ENCODE results near the gene DAD1.
"Not testable (repeated sequence)": the region's sequence is repeated elsewhere in the genome, so short reads cannot be mapped to it uniquely, and the experiment has no call there.

DAD1 gene

GRCh38 chr14:22598099-22598895, 9.3 kb upstream of the DAD1 start, which contains the start of gene ABHD4:
TSS of gene ABHD4 (plus strand) at chr14:22598300. CDS start at chr14:22598307, 7 bp downstream.
- no peak for DNase-seq

- no peak for DNase-seq
Observed at GRCh38 chr14:22597771-22598098, 8.7 kb upstream of the DAD1 start.

- DNase-seq = no peak
Observed at GRCh38 chr14:22597265-22597664, 8.2 kb upstream of the DAD1 start.

GRCh38 chr14:22596354-22596879, 7.4 kb upstream of the DAD1 start:
- DNase-seq = no peak

GRCh38 chr14:22594156-22594716, 5.2 kb upstream of the DAD1 start:
- no peak for DNase-seq

GRCh38 chr14:22593601-22594000, 4.6 kb upstream of the DAD1 start:
- DNase-seq = no peak

GRCh38 chr14:22593189-22593588, 4.2 kb upstream of the DAD1 start:
- DNase-seq = no peak

GRCh38 chr14:22588526-22589095, 413 bp downstream of the DAD1 start:
- no peak for DNase-seq

- DNase-seq = not testable (repeated sequence)
Observed at GRCh38 chr14:22587677-22588422, 1.2 kb downstream of the DAD1 start.

- DNase-seq = no peak
Observed at GRCh38 chr14:22587247-22587646, 1.8 kb downstream of the DAD1 start.

GRCh38 chr14:22583994-22584393, 5.0 kb downstream of the DAD1 start:
- no peak for DNase-seq

GRCh38 chr14:22580625-22581024, 8.4 kb downstream of the DAD1 start:
- DNase-seq = no peak

GRCh38 chr14:22579881-22580280, 9.1 kb downstream of the DAD1 start:
- no peak for DNase-seq

- DNase-seq = no peak
Observed at GRCh38 chr14:22579236-22579635, 9.8 kb downstream of the DAD1 start.

- DNase-seq = no peak
Observed at GRCh38 chr14:22577334-22577908, 11.6 kb downstream of the DAD1 start.

- no peak for DNase-seq
Observed at GRCh38 chr14:22573804-22574203, 15.2 kb downstream of the DAD1 start.

- no peak for DNase-seq
Observed at GRCh38 chr14:22572562-22573058, 16.4 kb downstream of the DAD1 start.

- DNase-seq = no peak
Observed at GRCh38 chr14:22570132-22570949, 18.7 kb downstream of the DAD1 start.

- no peak for DNase-seq
Observed at GRCh38 chr14:22569737-22570131, 19.3 kb downstream of the DAD1 start.

GRCh38 chr14:22569106-22569736, 19.8 kb downstream of the DAD1 start:
- no peak for DNase-seq

- no peak for DNase-seq
Observed at GRCh38 chr14:22567437-22567836, 21.6 kb downstream of the DAD1 start.
